ENCODE measurements around the gene FOXA1.

- TF ChIP-seq POLR2A (IDR thresholded peaks at IDR 0.05; ENCODE audit: low read depth) (no peak), CTCF (IDR thresholded peaks at IDR 0.05) (no peak)
Measured at GRCh38 chr14:37563189-37563588, 31.9 kb downstream of the FOXA1 start.
